ENCODE data around the gene MARCHF3. TPM values are rescaled to one million over a fixed set of nuclear protein-coding genes. Genes with fewer than 3 reads are reported as not detected.

Gene MARCHF3
- total and polyA plus RNA-seq, 5 experiments from 2014 or later: 3.4 to 12.7 (median 9.3) TPM

DNA sequence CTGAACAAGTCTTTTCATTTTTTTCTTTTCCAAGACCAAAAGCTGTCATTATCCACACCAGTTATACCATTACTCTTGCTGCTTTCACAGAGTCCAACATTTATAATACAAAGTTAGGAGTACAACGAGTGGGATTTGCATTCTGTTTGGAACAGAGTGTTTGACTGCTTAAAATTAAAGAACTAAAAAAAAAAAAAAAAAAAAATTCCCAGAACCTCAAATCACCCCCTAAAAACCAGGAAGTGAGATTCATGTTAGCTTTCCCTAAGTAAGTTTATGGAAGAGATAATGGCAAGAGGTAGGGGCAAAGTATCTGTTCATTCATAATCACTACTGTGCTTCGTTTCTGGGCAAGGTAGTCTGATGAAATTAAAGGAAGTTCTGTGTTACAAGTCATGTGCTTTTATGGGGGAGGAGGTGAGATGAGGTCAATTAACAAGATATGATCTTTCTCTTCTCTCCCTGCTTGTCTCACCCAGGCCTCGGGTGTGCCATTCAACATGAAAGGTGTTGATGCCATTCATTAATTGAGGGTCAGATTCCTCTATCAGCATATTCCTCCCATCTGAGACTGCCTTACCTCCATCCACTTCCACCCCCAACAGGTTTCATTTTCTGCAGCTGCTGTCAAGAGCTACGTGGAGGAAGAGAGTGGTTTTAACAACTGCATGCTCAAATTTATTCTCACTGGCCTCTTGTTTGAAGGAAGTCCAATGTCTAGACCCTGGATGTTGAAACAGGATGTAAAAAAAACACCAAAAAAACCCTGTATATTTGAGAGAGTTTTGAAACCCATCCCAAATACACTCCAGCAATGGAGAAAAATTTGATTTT is 58.1 kb downstream of the MARCHF3 start:
- Mint-ChIP-seq H3K27me3 (no peaks in the 10 kb centered on the region), H3K9me3 (no peaks in the 10 kb centered on the region), H3K4me3 (peak overlapping the region; percentile 65 to 91 (median 82)), H3K27ac (peak overlapping the region; percentile 81 to 93 (median 89)), H3K4me1 (peaks cover 16 to 62% (median 37%) of the 10 kb centered on the region in 4 donors), H3K36me3 (peaks cover 0 to 3% (median 0%) of the 10 kb centered on the region in 3 donors)
- DNase-seq: peak in 5 of 10 donors; percentile 5 to 41 (median 29)
- ATAC-seq: peak; percentile 74 to 81
- POLR2A ChIA-PET: interaction anchor here (0.7 to 1.2 kb wide), 7 partner anchors 10 to 135 kb away, joined by 3 to 5 read pairs (median 3); partner anchors contain the start of gene C5orf63

- no peak for ATAC-seq
- H3K4me3 Mint-ChIP-seq: peak overlapping the region in 6 of 10 donors; percentile 8 to 79 (median 57)
Observed at GRCh38 chr5:126971455-126972031, 58.8 kb downstream of the MARCHF3 start.

GRCh38 chr5:126970517-126971017 is 59.8 kb downstream of the MARCHF3 start:
- Mint-ChIP-seq H3K27me3 (no peaks in the 10 kb centered on the region), H3K4me3 (peak overlapping the region in 1 of 10 donors; percentile 8), H3K36me3 (peaks cover 0 to 3% (median 0%) of the 10 kb centered on the region in 3 donors), H3K27ac (peak overlapping the region in 5 of 10 donors; percentile 2 to 89 (median 37)), H3K4me1 (peaks cover 12 to 56% (median 31%) of the 10 kb centered on the region in 4 donors), H3K9me3 (no peaks in the 10 kb centered on the region)
- POLR2A ChIA-PET: interaction anchor here (0.7 kb wide), 2 partner anchors 17 to 117 kb away, joined by 3 read pairs; no protein-coding TSS in a partner anchor
- DNase-seq: no peak
- no peak for ATAC-seq

More at GRCh38 chr5:126971455-126972031, 58.8 kb downstream of the MARCHF3 start:
- Mint-ChIP-seq H3K27ac (peak overlapping the region in 7 of 10 donors; percentile 62 to 93 (median 89)), H3K36me3 (peaks cover 0 to 3% (median 0%) of the 10 kb centered on the region in 3 donors), H3K27me3 (no peaks in the 10 kb centered on the region), H3K9me3 (no peaks in the 10 kb centered on the region), H3K4me1 (peaks cover 14 to 60% (median 36%) of the 10 kb centered on the region in 4 donors)
- DNase-seq: no peak
- POLR2A ChIA-PET: interaction anchor here (0.7 to 1.2 kb wide), 7 partner anchors 10 to 262 kb away, joined by 3 to 6 read pairs (median 3); partner anchors contain the start of gene C5orf63

- Mint-ChIP-seq H3K9me3 (no peaks in the 10 kb centered on the region), H3K36me3 (peaks cover 0 to 3% (median 0%) of the 10 kb centered on the region in 3 donors), H3K27ac (peak overlapping the region in 1 of 10 donors; percentile 17), H3K27me3 (no peaks in the 10 kb centered on the region), H3K4me3 (no peak overlapping the region), H3K4me1 (peaks cover 12 to 62% (median 31%) of the 10 kb centered on the region in 4 donors)
- ATAC-seq (no peak), DNase-seq (no peak)
- POLR2A ChIA-PET: no interaction called here
Observed at GRCh38 chr5:126969548-126969947, 60.8 kb downstream of the MARCHF3 start.

DNA sequence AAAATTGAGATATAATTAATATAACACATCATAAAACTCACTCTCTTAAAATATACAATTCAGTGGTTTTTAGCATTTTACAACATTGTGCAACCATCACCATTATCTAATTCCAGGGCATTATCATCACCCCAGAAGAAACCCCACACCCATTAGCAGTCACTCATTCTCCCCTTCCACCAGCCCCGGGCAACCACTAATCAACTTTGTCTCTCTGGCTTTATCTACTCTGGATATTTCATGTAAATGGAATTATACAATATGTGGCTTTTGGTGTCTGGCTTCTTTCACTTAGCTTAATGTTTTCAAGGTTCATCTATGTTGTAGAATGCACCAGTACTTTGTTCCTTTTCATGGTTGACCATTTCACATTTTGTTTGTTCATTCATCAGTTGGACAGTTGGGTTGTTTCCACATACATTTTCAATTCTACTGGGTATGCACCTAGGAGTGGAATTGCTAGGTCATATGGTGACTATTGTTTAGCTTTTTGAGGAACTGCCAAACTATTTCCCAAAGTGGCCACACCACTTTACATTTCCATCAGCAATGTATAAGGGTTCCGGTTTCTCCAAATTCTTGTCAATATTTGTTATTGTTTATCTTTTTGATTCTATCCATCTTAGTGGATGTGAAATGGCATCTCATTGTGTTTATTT is 62.4 kb downstream of the MARCHF3 start:
- ATAC-seq (no peak), DNase-seq (no peak)
- Mint-ChIP-seq H3K27ac (no peak overlapping the region), H3K4me3 (no peak overlapping the region), H3K27me3 (no peaks in the 10 kb centered on the region), H3K4me1 (peaks cover 7 to 52% (median 22%) of the 10 kb centered on the region in 4 donors), H3K36me3 (peaks cover 0 to 3% (median 0%) of the 10 kb centered on the region in 3 donors), H3K9me3 (no peaks in the 10 kb centered on the region)
- POLR2A ChIA-PET: no interaction called here

DNA sequence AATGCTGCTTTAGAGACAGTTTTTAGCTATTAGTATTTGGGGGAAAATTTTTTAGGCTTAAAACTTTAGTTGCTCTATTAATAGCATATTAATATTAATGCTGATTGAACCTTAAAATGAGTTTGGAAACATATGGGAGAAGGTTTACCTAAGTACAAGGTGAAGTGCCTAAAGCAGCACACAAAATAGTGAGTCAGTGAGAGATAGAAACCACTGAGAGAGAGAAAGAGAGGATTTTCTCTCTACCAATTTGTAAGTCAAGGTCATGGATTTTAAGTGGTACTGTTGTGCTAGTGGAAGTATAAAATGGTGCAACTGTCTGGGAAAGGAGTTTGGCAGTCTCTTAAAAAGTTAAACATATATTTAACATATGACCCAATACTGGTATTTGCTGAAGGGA is 64.9 kb downstream of the MARCHF3 start:
- H3K27me3 Mint-ChIP-seq: no peaks in the 10 kb centered on the region
- peaks cover 0 to 3% (median 0%) of the 10 kb centered on the region in 3 donors for H3K36me3 Mint-ChIP-seq
- DNase-seq (no peak), ATAC-seq (no peak)
- H3K9me3 Mint-ChIP-seq: no peaks in the 10 kb centered on the region
- POLR2A ChIA-PET: interaction anchor here (1.2 kb wide), 1 partner anchor 264 kb away, joined by 3 read pairs; no protein-coding TSS in a partner anchor
- H3K4me1 Mint-ChIP-seq: peaks cover 0 to 37% (median under 1%) of the 10 kb centered on the region in 4 donors
- no peak overlapping the region for H3K27ac Mint-ChIP-seq
- H3K4me3 Mint-ChIP-seq: no peak overlapping the region

- peaks cover 0 to 3% (median 0%) of the 10 kb centered on the region in 3 donors for H3K36me3 Mint-ChIP-seq
- DNase-seq: no peak
- H3K4me1 Mint-ChIP-seq: peaks cover 0 to 34% (median 0%) of the 10 kb centered on the region in 4 donors
- H3K27ac Mint-ChIP-seq: no peak overlapping the region
- H3K9me3 Mint-ChIP-seq: no peaks in the 10 kb centered on the region
- H3K4me3 Mint-ChIP-seq: no peak overlapping the region
- no peaks in the 10 kb centered on the region for H3K27me3 Mint-ChIP-seq
- POLR2A ChIA-PET: no interaction called here
- ATAC-seq: no peak
Observed at GRCh38 chr5:126965061-126965475, 65.3 kb downstream of the MARCHF3 start.

GRCh38 chr5:126963822-126964375 is 66.5 kb downstream of the MARCHF3 start:
- peaks cover 0 to 25% (median 0%) of the 10 kb centered on the region in 4 donors for H3K4me1 Mint-ChIP-seq
- no peak for ATAC-seq
- no peak for DNase-seq
- POLR2A ChIA-PET: interaction anchor here (1.0 kb wide), 1 partner anchor 109 kb away, joined by 3 read pairs; the partner anchor contains the start of gene C5orf63
- peaks cover 0 to 3% (median 0%) of the 10 kb centered on the region in 3 donors for H3K36me3 Mint-ChIP-seq
- no peaks in the 10 kb centered on the region for H3K9me3 Mint-ChIP-seq
- H3K27me3 Mint-ChIP-seq: no peaks in the 10 kb centered on the region
- H3K27ac Mint-ChIP-seq: no peak overlapping the region
- no peak overlapping the region for H3K4me3 Mint-ChIP-seq

- ATAC-seq: no peak
- Mint-ChIP-seq H3K9me3 (peaks cover 0 to 2% (median 0%) of the 10 kb centered on the region in 9 donors), H3K27ac (no peak overlapping the region), H3K4me3 (no peak overlapping the region), H3K4me1 (peaks cover 0 to 23% (median 0%) of the 10 kb centered on the region in 4 donors), H3K27me3 (no peaks in the 10 kb centered on the region), H3K36me3 (no peaks in the 10 kb centered on the region)
- POLR2A ChIA-PET: no interaction called here
- no peak for DNase-seq
Observed at GRCh38 chr5:126961702-126962101, 68.7 kb downstream of the MARCHF3 start.

GRCh38 chr5:126961128-126961527 is 69.2 kb downstream of the MARCHF3 start:
- Mint-ChIP-seq H3K9me3 (peaks cover 0 to 2% (median 0%) of the 10 kb centered on the region in 9 donors), H3K27me3 (no peaks in the 10 kb centered on the region), H3K27ac (no peak overlapping the region), H3K36me3 (no peaks in the 10 kb centered on the region), H3K4me1 (peaks cover 0 to 23% (median 0%) of the 10 kb centered on the region in 4 donors), H3K4me3 (no peak overlapping the region)
- DNase-seq (no peak), ATAC-seq (no peak)
- POLR2A ChIA-PET: no interaction called here

DNA sequence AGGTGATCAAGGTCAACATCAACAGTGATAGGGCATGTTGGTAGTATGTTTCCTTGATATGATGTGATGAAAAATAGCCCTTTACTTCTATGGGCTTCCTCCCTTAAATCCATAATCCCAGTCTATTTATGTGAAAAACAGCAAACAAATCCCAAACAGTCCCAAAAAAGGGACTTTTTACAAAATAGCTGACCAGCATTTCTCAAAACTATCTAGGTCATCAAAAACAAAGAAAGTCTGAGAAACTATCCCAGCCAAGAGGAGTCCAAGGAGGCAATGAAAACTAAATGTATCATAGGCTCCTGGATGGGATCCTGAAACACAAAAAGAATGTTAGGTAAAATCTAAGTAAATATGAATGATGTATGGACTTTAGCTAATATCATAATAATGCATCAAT is 71.2 kb downstream of the MARCHF3 start:
- H3K4me3 Mint-ChIP-seq: no peak overlapping the region
- H3K36me3 Mint-ChIP-seq: peaks cover 0 to 1% (median 0%) of the 10 kb centered on the region in 3 donors
- ATAC-seq: no peak
- no peak for DNase-seq
- peaks cover 0 to 9% (median 0%) of the 10 kb centered on the region in 4 donors for H3K4me1 Mint-ChIP-seq
- peaks cover 0 to 2% (median 0%) of the 10 kb centered on the region in 9 donors for H3K9me3 Mint-ChIP-seq
- no peaks in the 10 kb centered on the region for H3K27me3 Mint-ChIP-seq
- POLR2A ChIA-PET: no interaction called here
- no peak overlapping the region for H3K27ac Mint-ChIP-seq

- POLR2A ChIA-PET: no interaction called here
- H3K27ac Mint-ChIP-seq: peak overlapping the region in 1 of 10 donors; percentile 52
- peaks cover 0 to 9% (median 0%) of the 10 kb centered on the region in 4 donors for H3K4me1 Mint-ChIP-seq
Observed at GRCh38 chr5:126956991-126957390, 73.4 kb downstream of the MARCHF3 start.

More at GRCh38 chr5:126956991-126957390, 73.4 kb downstream of the MARCHF3 start:
- peaks cover 0 to 2% (median 0%) of the 10 kb centered on the region in 9 donors for H3K9me3 Mint-ChIP-seq
- no peaks in the 10 kb centered on the region for H3K27me3 Mint-ChIP-seq
- H3K4me3 Mint-ChIP-seq: no peak overlapping the region
- no peak for ATAC-seq
- H3K36me3 Mint-ChIP-seq: peaks cover 0 to 1% (median 0%) of the 10 kb centered on the region in 3 donors
- no peak for DNase-seq

Measured in naive thymus-derived CD8-positive, alpha-beta T cell (primary cell).